Stromal cell of bone marrow (primary cell): Measurements from ENCODE around the gene FER.

ENCODE experiments used
- DNase-seq: peaks from one replicate; pipeline ENCODE4 v3.0.0-alpha.2; 2012; ENCODE audit warnings: low read depth

The FER gene

GRCh38 chr5:109177782-109178181, 430.1 kb downstream of the FER start:
- DNase-seq, result no peak

- no peak for DNase-seq
Measured at GRCh38 chr5:109180668-109181067, 433.0 kb downstream of the FER start.

GRCh38 chr5:109186759-109187158, 439.1 kb downstream of the FER start:
- no peak for DNase-seq

- peak; percentile 50 for DNase-seq
Measured at GRCh38 chr5:109191153-109191558, 443.5 kb downstream of the FER start.

- peak; percentile 9 for DNase-seq
Measured at GRCh38 chr5:109192027-109192426, 444.3 kb downstream of the FER start.

GRCh38 chr5:109192555-109193281, 445.0 kb downstream of the FER start:
- no peak for DNase-seq

- no peak for DNase-seq
Measured at GRCh38 chr5:109195667-109196066, 448.0 kb downstream of the FER start.

- no peak for DNase-seq
Measured at GRCh38 chr5:109196087-109196822, 448.6 kb downstream of the FER start.

- DNase-seq, result no peak
Measured at GRCh38 chr5:109196823-109197160, 449.1 kb downstream of the FER start.

GRCh38 chr5:109199289-109199688, 451.6 kb downstream of the FER start:
- no peak for DNase-seq

- no peak for DNase-seq
Measured at GRCh38 chr5:109199799-109200620, 452.3 kb downstream of the FER start.

GRCh38 chr5:109215040-109215439, 467.3 kb downstream of the FER start:
- no peak for DNase-seq

- DNase-seq, result no peak
Measured at GRCh38 chr5:109218818-109219217, 471.1 kb downstream of the FER start.

- no peak for DNase-seq
Measured at GRCh38 chr5:109223531-109223930, 475.8 kb downstream of the FER start.

GRCh38 chr5:109224276-109224882, 476.7 kb downstream of the FER start:
- DNase-seq, result no peak

GRCh38 chr5:109225716-109226625, 478.3 kb downstream of the FER start:
- DNase-seq, result no peak

- no peak for DNase-seq
Measured at GRCh38 chr5:109230369-109230768, 482.7 kb downstream of the FER start.

- no peak for DNase-seq
Measured at GRCh38 chr5:109231331-109231730, 483.6 kb downstream of the FER start.

- DNase-seq, result no peak
Measured at GRCh38 chr5:109234381-109234780, 486.7 kb downstream of the FER start.

GRCh38 chr5:109239456-109239855, 491.8 kb downstream of the FER start:
- no peak for DNase-seq

GRCh38 chr5:109242518-109242917, 494.8 kb downstream of the FER start:
- no peak for DNase-seq
